Ishikawa (cell line): ENCODE data around the gene VWCE.

Experiments used
- CEBPB ChIP-seq: IDR thresholded peaks from 2 replicates; pipeline ENCODE4 v1.6.1; 2012
- CREB1 ChIP-seq: IDR thresholded peaks from 2 replicates; pipeline ENCODE4 v1.6.1; 2012; ENCODE audit warnings: low read depth
- EGR1 ChIP-seq: IDR thresholded peaks from 2 replicates; pipeline ENCODE4 v1.6.1; 2012
- EP300 ChIP-seq: IDR thresholded peaks from 2 replicates; pipeline ENCODE4 v1.6.1; 2012; ENCODE audit warnings: borderline replicate concordance
- FOXM1 ChIP-seq: IDR thresholded peaks from 2 replicates; pipeline ENCODE4 v1.6.1; 2012; ENCODE audit warnings: low read depth, borderline replicate concordance
- NFIC ChIP-seq: IDR thresholded peaks from 2 replicates; pipeline ENCODE4 v1.6.1; 2012
- RAD21 ChIP-seq: IDR thresholded peaks from 2 replicates; pipeline ENCODE4 v1.6.1; 2012; ENCODE audit warnings: low read depth
- REST ChIP-seq: IDR thresholded peaks from 2 replicates; pipeline ENCODE4 v1.6.1; 2012; ENCODE audit warnings: low read depth, mild to moderate bottlenecking
- TAF1 ChIP-seq: IDR thresholded peaks from 2 replicates; pipeline ENCODE4 v1.6.1; 2012; ENCODE audit warnings: low read depth, mild to moderate bottlenecking
- TCF12 ChIP-seq: IDR thresholded peaks from 2 replicates; pipeline ENCODE4 v1.6.1; 2012; ENCODE audit warnings: low read depth
- YY1 ChIP-seq: IDR thresholded peaks from 2 replicates; pipeline ENCODE4 v1.6.1; 2012; ENCODE audit warnings: low read depth
- TF ChIP-seq, protein P1 (sequence below): IDR thresholded peaks from 2 replicates; pipeline ENCODE4 v1.6.1; 2012

DNA sequence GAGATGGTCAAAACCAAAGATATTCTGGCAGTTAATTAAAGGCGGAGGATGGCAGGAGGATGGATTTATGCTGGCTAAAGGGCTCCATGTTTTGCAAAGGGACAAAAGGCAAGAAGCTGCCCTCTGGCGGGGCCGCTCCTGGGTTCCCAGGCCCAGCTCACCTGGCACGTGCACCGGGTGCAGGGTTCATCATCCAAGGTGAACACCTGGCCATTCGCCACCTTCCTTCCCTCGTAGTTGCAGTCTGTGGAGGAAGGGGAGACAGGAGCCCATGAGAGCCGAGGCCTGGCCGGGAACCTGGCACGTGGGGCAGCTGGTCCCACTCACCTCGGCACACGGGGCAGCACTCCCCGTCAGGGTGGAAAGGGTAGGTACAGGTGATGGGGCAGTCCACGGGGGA is 30.3 kb downstream of the VWCE start:
- TF ChIP-seq NFIC (no peak), TCF12 (no peak), YY1 (no peak), REST (no peak), EP300 (no peak), RAD21 (no peak), FOXM1 (no peak), TAF1 (no peak), CEBPB (no peak), CREB1 (no peak), EGR1 (no peak)
- TF ChIP-seq, protein P1, sequence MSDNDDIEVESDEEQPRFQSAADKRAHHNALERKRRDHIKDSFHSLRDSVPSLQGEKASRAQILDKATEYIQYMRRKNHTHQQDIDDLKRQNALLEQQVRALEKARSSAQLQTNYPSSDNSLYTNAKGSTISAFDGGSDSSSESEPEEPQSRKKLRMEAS, result no peak
